Vagina (tissue), 2 donors: ENCODE results near the gene RPL7A. TPM values are rescaled to one million over a fixed set of nuclear protein-coding genes. Genes with fewer than 3 reads are reported as not detected.
A peak's percentile ranks its signal among the peaks of the same experiment; 100 is the strongest.
"Not testable (repeated sequence)": the region's sequence is repeated elsewhere in the genome, so short reads cannot be mapped to it uniquely, and the experiment has no call there.

ENCODE experiments used
- DNase-seq, 2 donors: peaks; one replicate each; pipeline ENCODE4 v3.0.0-alpha.2; 2017; ENCODE audit errors: extremely low spot score in 2 of 2
- H3K27ac ChIP-seq: fragments of 200-600 bp; sonication (generic); one replicate; pipeline ENCODE4 v1.5.1; 2019
- H3K27me3 ChIP-seq: fragments of 200-600 bp; sonication (generic); one replicate; pipeline ENCODE4 v1.5.1; 2019
- H3K36me3 ChIP-seq, 2 donors: fragments of 200-600 bp; sonication (generic); one replicate each; pipeline ENCODE4 v1.5.1; 2017 to 2019
- H3K4me1 ChIP-seq: fragments of 200-600 bp; sonication (generic); one replicate; pipeline ENCODE4 v1.5.1; 2019
- H3K4me3 ChIP-seq, 2 donors: fragments of 200-600 bp; sonication (generic); 1 replicate in 1 of 2; 2 replicates in 1 of 2; pipeline ENCODE4 v1.5.1; 2016 to 2019
- H3K9me3 ChIP-seq: fragments of 200-600 bp; sonication (generic); one replicate; pipeline ENCODE4 v1.5.1; 2019
- CTCF ChIP-seq, 3 experiments: fragments of 450-650 bp in 2 of 3; fragments of 200-600 bp in 1 of 3; sonication (generic) in 1 of 3; IDR thresholded peaks; one replicate each; pipeline ENCODE4 v1.5.1; 2017 to 2019; ENCODE audit warnings: antibody characterized with exemption in 3 of 3, mild to moderate bottlenecking in 2 of 3, moderate library complexity in 2 of 3
- POLR2A ChIP-seq, 2 donors: fragments of 450-650 bp; IDR thresholded peaks; one replicate each; pipeline ENCODE4 v1.6.1; 2017; ENCODE audit warnings: antibody characterized with exemption in 2 of 2, mild to moderate bottlenecking in 2 of 2, moderate library complexity in 2 of 2
- POLR2AphosphoS5 ChIP-seq, 2 donors: sonication (generic); formaldehyde crosslinking; IDR thresholded peaks; one replicate each; pipeline ENCODE4 v1.9.0; 2017; ENCODE audit warnings: antibody characterized with exemption in 2 of 2, mild to moderate bottlenecking in 2 of 2, low read depth in 1 of 2; ENCODE audit not compliant: insufficient read depth in 1 of 2
- intact Hi-C: fragments of 100-400 bp; cut with DNase I; formaldehyde crosslinking; loops from one replicate; pipeline ENCODE4 v1.15.1; 2023
- total RNA-seq: library from RNA; depleted of rRNA; stranded (reverse); fragments of >200 nt; gene quantifications from one replicate; pipeline ENCODE4 v1.2.3, GENCODE V29; 2016

The RPL7A gene
- 1,889 TPM for total RNA-seq

GRCh38 chr9:133347985-133348717 lies at the start of gene RPL7A, which contains the start of gene MED22:
Gene RPL7A (plus strand): TSS chr9:133348218. CDS start chr9:133348244, 26 bp downstream.
Gene MED22 (minus strand): TSS chr9:133348131. CDS start chr9:133346662, 1,469 bp downstream.
- Histone ChIP-seq H3K9me3 (no peaks in the 10 kb centered on the region), H3K27me3 (no peaks in the 10 kb centered on the region), H3K4me3 (peak within 1 kb of the TSS; percentile 82 to 95), H3K27ac (peak within 1 kb of the TSS; percentile 84), H3K36me3 (peaks cover 0 to 64% of the 10 kb centered on the region in 2 donors), H3K4me1 (peaks cover 31% of the 10 kb centered on the region)
- intact Hi-C loops, result no loop called here
- peak in 1 of 2 donors; percentile 96 for DNase-seq
- peak in 1 of 2 donors; percentile 77 for TF ChIP-seq POLR2A (IDR thresholded peaks at IDR 0.05)
- TF ChIP-seq CTCF (IDR thresholded peaks at IDR 0.05), result peak in 1 of 3 experiments; percentile 10
- TF ChIP-seq POLR2AphosphoS5 (IDR thresholded peaks at IDR 0.05; ENCODE audit: insufficient read depth in 1 of 2, low read depth in 1 of 2), result peak; percentile 97 to 98

DNA sequence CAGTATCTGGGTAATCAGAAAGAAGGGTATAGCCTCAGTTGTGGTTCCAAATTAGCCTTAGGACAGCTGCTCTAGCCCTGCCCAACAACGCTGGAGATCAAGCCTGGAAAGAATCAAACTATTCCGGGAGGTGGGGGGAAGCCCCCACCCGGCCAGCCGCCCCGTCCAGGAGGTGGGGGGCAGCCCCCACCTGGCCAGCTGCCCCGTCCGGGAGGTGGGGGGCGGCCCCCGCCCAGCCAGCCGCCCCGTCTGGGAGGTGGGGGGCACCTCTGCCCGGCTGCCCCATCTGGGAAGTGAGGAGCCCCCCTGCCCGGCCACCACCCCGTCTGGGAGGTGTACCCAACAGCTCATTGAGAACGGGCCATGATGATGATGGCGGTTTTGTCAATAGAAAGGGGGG lies 48.0 kb upstream of the RPL7A start:
- H3K9me3 ChIP-seq, H3K4me3 ChIP-seq, intact Hi-C loops, DNase-seq, H3K27me3 ChIP-seq, H3K36me3 ChIP-seq, H3K27ac ChIP-seq, H3K4me1 ChIP-seq: not testable (repeated sequence)

DNA sequence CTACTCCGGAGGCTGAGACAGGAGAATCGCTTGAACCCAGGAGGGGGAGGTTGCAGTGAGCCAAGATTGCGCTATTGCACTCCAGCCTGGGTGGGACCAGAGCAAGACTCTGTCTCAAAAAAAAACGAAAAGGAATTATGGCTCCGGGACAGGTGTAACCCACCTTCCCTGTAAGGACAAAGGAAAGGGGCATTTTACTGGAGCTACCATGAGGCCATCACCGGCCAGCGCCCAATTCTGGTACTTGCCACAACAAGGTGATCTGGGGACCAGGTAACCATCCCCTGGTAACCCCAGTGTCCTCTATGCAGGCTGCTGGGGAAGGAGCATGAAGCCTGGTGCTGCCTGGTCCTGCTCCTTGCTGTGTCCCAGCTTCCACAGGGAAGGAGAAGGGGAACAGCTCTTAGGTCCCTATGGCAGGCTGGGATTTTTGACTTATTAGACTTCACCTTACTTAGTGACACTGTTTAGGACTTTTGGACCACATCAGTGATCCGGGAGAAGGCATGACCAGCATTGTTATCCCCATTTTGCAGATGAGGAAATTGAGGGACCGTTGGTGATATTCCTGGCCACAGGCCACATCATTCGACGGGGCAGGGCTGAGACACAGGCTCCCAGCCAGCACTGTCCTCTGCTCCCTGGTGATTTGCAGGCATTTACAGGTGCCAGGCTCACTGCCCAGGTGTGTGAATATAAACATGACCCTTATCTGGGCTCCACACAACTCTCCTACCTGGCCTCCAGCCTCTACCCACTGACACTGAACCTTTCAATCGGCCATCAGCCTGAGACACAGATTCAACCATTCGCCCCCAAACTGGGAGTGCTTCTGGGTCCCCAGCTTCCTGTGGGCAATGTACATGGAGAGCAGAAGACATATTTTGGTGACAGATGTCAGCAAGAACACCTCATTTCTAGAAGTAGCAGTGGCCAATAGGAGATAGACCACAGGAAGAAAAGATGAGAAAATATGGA lies 46.5 kb upstream of the RPL7A start:
- H3K27ac ChIP-seq, result no peak overlapping the region
- no peaks in the 10 kb centered on the region for H3K36me3 ChIP-seq
- intact Hi-C loops, result no loop called here
- no peak overlapping the region for H3K4me3 ChIP-seq
- H3K9me3 ChIP-seq, result no peaks in the 10 kb centered on the region
- no peak for DNase-seq
- TF ChIP-seq POLR2A (IDR thresholded peaks at IDR 0.05) (no peak), CTCF (IDR thresholded peaks at IDR 0.05) (no peak), POLR2AphosphoS5 (IDR thresholded peaks at IDR 0.05; ENCODE audit: insufficient read depth in 1 of 2, low read depth in 1 of 2) (no peak)
- no peaks in the 10 kb centered on the region for H3K27me3 ChIP-seq
- no peaks in the 10 kb centered on the region for H3K4me1 ChIP-seq

GRCh38 chr9:133303266-133304157 lies 44.5 kb upstream of the RPL7A start:
- no peak for DNase-seq
- intact Hi-C loops, result no loop called here
- Histone ChIP-seq H3K4me3 (no peak overlapping the region), H3K4me1 (no peaks in the 10 kb centered on the region), H3K9me3 (no peaks in the 10 kb centered on the region), H3K27me3 (no peaks in the 10 kb centered on the region), H3K27ac (no peak overlapping the region), H3K36me3 (no peaks in the 10 kb centered on the region)
- no peak for TF ChIP-seq CTCF (IDR thresholded peaks at IDR 0.05)
- TF ChIP-seq POLR2AphosphoS5 (IDR thresholded peaks at IDR 0.05; ENCODE audit: insufficient read depth in 1 of 2, low read depth in 1 of 2), result no peak
- TF ChIP-seq POLR2A (IDR thresholded peaks at IDR 0.05), result no peak

- Histone ChIP-seq H3K4me3 (no peak overlapping the region), H3K36me3 (no peaks in the 10 kb centered on the region), H3K9me3 (no peaks in the 10 kb centered on the region), H3K27me3 (no peaks in the 10 kb centered on the region), H3K27ac (no peak overlapping the region), H3K4me1 (no peaks in the 10 kb centered on the region)
- no peak for DNase-seq
- intact Hi-C loops, result no loop called here
- TF ChIP-seq CTCF (IDR thresholded peaks at IDR 0.05) (no peak), POLR2A (IDR thresholded peaks at IDR 0.05) (no peak), POLR2AphosphoS5 (IDR thresholded peaks at IDR 0.05; ENCODE audit: insufficient read depth in 1 of 2, low read depth in 1 of 2) (no peak)
Measured at GRCh38 chr9:133304158-133304470, 43.9 kb upstream of the RPL7A start.
